AG10803 (cell line): ENCODE data around the gene NAALADL2.

ENCODE experiments used
- DNase-seq: peaks from one replicate; pipeline ENCODE4 v3.0.0; 2010; ENCODE audit warnings: low read depth
- H3K4me3 ChIP-seq: 2 replicates; pipeline ENCODE4 v1.5.1; 2011; ENCODE audit warnings: mild to moderate bottlenecking, low read length, control low read depth
- TF ChIP-seq, protein P1 (sequence below): conservative IDR thresholded peaks from 2 replicates; pipeline ENCODE4 v1.5.1; 2011; ENCODE audit warnings: mild to moderate bottlenecking, low read length, control low read depth, inconsistent platforms

Gene NAALADL2

DNA sequence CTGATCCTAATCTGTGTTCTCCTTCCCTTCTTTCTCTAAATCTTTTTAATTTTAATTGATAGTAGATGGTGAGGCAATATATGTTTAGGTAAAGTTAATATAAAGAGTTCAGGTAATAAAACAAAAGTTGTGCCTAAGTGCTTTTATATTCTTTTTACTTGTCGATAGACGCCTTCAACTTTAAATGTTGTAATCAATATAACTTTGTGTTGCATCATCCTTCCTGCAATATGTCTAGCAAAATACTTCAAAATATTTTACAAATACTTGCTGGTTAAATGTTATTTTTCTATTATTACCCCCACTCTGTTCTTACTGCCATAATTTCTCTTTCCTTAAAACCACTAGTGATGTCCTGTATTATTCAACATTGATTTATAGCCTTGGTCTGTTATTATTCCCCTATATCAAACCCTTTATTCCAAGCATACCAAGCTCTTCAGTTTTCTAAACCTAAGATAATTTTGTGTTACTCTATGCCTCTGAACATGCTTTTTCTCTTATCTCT lies 92.4 kb downstream of the NAALADL2 start:
- DNase-seq, result no peak
- TF ChIP-seq, protein P1, sequence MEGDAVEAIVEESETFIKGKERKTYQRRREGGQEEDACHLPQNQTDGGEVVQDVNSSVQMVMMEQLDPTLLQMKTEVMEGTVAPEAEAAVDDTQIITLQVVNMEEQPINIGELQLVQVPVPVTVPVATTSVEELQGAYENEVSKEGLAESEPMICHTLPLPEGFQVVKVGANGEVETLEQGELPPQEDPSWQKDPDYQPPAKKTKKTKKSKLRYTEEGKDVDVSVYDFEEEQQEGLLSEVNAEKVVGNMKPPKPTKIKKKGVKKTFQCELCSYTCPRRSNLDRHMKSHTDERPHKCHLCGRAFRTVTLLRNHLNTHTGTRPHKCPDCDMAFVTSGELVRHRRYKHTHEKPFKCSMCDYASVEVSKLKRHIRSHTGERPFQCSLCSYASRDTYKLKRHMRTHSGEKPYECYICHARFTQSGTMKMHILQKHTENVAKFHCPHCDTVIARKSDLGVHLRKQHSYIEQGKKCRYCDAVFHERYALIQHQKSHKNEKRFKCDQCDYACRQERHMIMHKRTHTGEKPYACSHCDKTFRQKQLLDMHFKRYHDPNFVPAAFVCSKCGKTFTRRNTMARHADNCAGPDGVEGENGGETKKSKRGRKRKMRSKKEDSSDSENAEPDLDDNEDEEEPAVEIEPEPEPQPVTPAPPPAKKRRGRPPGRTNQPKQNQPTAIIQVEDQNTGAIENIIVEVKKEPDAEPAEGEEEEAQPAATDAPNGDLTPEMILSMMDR, result no peak
- H3K4me3 ChIP-seq, result no peak overlapping the region

DNA sequence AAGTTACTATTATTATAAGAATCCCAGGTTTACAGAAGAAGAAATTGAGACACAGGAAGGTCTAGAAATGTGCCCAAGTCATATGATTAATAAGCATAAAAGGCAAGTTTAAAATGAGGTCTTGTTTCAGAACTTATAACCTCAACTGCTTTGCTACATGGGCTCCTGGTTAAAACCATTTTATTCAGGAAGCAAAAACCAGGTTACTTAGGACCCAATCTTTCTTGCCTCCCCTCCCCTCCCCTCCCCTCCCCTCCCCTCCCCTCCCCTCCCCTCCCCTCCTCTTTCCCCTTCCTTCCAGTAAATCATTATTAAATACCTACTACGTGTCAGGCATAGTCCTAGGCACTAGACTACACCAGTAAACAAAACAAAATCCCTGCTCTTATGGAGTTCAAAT lies 93.9 kb downstream of the NAALADL2 start:
- no peak for DNase-seq
- TF ChIP-seq, protein P1, result no peak
- H3K4me3 ChIP-seq, result no peak overlapping the region

DNA sequence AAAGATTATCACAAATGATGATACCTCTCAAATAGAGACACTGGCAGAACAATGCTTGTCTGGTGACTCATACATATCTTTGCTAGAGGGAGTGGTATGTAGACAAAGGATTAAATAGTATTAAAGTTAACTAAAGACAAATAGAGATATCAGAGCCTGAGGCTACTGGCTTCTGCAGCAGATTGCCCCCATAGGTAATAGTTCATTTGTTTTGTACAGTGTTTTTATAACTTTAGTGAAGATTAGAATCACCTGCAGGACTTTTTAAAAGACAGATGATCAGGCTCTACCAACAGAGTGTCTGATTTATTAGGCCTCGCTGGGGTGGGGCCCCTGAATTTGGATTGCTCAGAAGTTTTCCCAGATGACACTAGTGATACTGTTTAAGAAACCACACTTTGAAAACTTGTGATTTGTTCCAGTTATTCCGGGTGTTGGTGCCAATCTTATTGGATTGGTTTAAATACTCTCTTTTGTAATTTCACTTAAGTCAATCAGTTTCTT lies 96.4 kb downstream of the NAALADL2 start:
- TF ChIP-seq, protein P1, result no peak
- no peak overlapping the region for H3K4me3 ChIP-seq
- DNase-seq, result peak; percentile 44

DNA sequence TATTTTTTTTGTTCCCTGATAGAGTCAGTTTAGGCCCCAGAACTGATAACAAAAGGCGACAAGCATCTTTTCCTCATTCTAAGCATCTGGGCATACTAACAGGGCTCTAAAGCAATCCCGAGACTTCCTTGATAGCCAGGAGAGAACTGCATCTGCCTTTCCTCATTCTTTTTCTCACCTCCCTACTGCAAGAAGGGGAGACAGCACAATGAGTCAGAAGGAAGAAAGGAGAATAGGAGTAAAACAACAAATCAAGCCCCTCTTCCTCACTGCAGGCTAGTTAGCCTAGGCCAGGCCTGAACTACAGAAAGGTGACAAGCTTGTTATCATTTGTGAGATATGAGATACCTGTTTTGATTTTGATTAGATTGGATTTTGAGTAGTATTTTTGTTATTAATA lies 97.9 kb downstream of the NAALADL2 start:
- peak; percentile 23 for DNase-seq
- H3K4me3 ChIP-seq, result no peak overlapping the region
- TF ChIP-seq, protein P1, result no peak

DNA sequence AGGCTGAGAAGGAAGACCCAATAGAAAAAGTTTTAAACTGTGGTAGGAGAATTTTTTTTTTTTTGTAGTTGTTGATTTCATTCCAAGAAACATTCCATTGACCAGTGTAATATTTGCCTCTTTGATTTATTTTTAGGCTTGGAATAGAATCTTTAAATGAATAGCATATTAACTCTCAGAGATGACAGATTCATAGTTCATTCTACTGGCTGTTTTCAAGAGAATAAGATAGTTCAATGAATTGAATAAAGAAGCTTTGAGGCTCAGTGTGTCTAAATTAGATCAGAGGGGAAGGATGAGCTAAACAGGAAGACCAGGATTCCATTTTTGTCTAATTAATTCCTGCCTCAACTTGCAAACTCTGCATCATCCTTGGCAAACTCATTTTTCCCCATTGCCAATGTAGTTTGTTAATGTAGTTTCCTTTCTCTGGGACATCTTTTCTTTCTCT lies 98.4 kb downstream of the NAALADL2 start:
- TF ChIP-seq, protein P1, result no peak
- DNase-seq, result peak; percentile 82
- no peak overlapping the region for H3K4me3 ChIP-seq

DNA sequence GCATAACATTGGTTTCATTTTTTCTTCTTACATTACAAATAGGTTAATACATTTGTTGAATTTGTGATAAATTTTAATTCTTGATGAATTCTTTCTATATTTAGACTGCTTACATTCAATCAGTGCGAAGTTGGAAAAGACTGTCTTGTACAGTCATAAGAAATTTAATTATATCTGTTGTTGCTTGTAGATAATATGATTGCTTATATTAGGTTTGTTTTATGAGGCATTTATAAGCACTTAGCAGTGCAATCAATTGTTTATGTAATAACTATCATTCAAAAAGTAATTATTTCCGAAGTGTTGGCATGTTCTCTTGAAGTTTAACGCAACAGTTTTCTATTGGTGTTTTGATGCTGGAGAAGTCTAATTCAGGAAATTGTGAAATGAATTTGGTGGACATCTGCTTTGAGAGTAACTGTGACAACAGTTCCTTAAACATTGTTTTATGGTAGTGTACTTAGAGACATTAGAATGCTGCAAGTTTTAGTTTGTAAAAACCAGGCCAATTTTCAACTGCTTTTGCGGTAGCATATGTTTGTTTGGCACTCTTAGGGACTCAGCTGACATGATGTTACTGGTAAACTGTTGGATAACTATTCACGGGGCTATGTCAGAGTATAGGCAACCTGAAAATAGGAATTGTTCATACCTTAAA lies 99.7 kb downstream of the NAALADL2 start:
- TF ChIP-seq, protein P1, result no peak
- DNase-seq, result peak; percentile 87
- no peak overlapping the region for H3K4me3 ChIP-seq

DNA sequence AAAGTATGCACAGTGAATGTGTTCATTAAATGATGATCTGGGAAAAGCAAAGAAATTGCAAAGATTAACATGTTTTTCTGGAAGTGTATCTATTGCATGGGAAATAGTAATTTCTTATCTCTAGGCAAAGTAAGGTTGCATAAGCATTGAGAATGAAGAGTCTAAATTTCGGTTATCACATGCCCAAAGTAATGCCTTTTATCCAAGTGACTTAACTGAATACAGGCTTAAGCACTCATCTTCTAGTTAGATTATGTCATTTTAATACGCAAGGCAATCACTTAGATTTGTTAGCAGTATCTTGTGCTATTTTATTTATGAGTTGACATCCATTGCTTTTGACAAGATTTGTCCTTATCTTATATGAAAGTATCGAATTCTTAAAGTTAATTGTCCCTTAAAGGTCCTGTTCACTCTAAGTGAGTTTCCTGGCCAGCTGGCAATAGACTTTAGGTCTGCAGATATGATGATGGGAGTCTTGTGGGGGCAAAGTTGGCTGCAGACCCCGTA lies 100.5 kb downstream of the NAALADL2 start:
- TF ChIP-seq, protein P1, result no peak
- peak; percentile 17 for DNase-seq
- no peak overlapping the region for H3K4me3 ChIP-seq
